Right ventricle myocardium superior (tissue), 1 donor: ENCODE measurements around the gene EDARADD. TPM values are rescaled to one million over a fixed set of nuclear protein-coding genes. Genes with fewer than 3 reads are reported as not detected.
"Not testable (repeated sequence)": the region's sequence is repeated elsewhere in the genome, so short reads cannot be mapped to it uniquely, and the experiment has no call there.

Source experiments
- ATAC-seq: fragments of 200-7000 bp; cut with Tn5 transposase; one replicate; pipeline ENCODE4 v1.9.1; 2020; ENCODE audit warnings: mild to moderate bottlenecking; ENCODE audit not compliant: poor library complexity
- DNase-seq: peaks from one replicate; pipeline ENCODE4 v3.0.0-alpha.2; 2020
- intact Hi-C: fragments of 100-400 bp; cut with DNase I; formaldehyde crosslinking; loops from one replicate; pipeline ENCODE4 v1.11.2; 2022
- total RNA-seq: library from RNA; stranded (reverse); fragmentation: NEBNext Ultra II Directional; extraction: Animal tissue kit (Norgen Biotek cat#: 25700); gene quantifications from one replicate; pipeline ENCODE4 v1.2.1, GENCODE V29; 2021
- donor health status: DM: no; HTN: yes; CAD: no; lungs with severe emphysema.

The EDARADD gene
- total RNA-seq, 1 donor from 2014 or later: 0.78 TPM

DNA sequence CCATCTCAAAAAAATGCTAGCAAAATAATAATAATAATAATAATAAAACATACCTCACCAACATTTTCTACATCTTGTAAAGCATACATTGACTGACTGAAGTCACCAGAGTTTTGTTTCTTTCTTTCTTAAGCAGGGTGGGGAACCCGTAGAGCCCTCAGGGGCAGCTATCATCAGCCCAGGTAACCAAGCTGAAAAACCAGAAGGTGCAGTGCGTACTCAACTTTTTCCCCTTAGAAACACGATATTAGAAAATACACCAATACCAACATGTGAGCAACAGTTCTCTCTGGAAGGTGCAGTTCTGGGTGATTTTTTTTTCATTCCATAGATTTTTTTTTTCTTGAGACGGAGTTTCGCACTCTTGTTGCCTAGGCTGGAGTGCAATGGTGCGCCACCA is 75.4 kb downstream of the EDARADD start:
- ATAC-seq (no peak), DNase-seq (no peak)
- intact Hi-C loops: no loop called here

DNA sequence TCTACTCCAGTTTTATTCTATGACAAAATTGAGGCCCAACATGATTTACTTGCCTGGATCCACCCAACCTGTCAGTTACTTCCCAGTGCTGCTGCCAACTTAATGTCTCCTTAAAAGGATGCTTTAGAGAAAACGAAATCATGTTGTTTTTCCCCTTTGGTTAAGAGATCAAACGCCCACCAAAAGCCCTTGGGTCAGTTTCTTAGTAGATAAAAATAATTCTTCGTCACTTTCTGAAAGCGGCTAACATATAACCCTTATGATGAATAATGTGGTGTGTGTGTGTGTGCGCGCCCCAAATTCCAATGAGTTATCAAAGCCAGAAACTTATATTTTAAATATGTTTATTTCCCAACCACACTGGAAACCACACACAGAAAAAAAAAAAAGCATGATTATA is 77.0 kb downstream of the EDARADD start:
- intact Hi-C loops: no loop called here
- ATAC-seq (no peak), DNase-seq (no peak)

DNA sequence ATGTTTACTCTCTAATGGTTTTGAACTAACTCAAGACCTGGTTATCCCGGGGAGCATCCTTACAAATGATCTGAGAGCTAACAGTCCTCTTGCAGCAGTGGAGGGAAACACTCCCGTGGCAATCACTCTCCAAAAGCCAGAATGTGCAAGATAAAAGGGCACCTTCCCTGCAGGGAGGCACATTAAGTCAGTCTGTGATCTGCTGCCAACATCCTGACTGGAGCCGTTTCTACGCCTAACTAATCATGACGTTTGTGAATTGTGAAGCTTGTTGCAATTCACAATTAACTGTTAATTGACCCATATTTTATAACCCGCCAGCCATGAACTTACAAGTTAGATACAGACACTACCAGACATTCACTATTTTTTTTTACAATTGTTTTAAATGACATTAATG is 77.6 kb downstream of the EDARADD start:
- intact Hi-C loops: no loop called here
- ATAC-seq (no peak), DNase-seq (no peak)

DNA sequence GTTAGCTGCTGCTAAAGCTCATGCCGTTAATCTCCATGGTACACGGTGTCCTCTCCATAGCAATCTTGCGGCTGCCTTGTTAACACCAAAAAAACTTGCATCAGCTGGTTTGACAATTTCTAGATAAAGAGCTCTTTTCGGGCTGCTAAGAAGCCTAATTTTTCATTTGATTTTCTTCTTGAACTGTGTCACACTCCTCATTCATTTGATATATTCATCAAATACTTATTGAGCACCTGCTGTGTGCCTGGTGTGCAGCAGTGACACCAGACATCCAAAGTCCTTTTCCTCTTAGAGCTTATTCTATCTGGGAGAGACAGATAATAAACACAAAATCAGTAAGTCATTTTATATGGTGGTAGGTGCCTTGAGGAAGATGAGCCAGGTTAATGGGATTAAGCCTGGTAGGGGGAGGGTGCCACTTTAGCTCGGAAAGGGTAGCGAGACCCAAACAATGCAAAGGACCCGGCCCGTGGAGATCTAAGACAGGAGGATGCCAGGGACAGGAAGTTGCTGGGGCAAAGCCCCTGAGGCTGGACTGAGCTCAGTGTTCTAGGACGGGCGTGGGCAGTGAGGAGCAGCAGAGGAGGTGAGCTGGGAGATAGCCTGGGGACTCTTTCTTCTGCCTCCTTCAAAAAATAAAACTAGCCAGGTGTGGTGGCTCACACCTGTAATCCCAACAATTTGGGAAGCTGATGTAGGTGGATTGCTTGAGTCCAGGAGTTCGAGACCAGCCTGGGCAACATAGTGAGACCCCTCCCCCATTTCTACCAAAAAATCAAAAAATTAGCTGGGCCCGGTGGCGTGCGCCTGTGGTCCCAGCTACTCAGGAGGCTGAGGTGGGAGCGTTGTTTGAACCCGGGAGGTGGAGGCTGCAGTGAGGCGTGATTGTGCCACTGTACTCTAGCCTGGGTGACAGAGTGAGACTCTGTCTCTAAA is 79.0 kb downstream of the EDARADD start:
- no peak for DNase-seq
- intact Hi-C loops: no loop called here
- no peak for ATAC-seq

DNA sequence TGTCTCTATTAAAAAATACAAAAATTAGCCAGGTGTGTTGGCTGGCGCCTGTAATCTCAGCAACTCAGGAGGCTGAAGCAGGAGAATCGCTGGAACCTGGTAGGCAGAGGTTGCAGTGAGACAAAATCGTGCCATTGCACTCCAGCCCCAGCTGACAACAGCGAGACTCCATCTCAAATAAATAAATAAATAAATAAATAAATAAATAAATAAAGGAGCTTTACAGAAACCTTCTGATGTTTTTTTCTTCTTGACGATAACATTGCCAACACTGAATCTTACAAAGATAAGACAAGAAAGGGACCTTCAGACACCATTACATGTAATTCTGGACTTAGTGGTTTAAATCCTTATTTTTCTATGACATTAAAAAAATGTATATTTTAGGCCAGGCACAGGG is 81.9 kb downstream of the EDARADD start:
- DNase-seq (no peak), ATAC-seq (no peak)
- intact Hi-C loops: no loop called here

- no peak for ATAC-seq
Observed at GRCh38 chr1:236480758-236481436, 86.8 kb downstream of the EDARADD start.

DNA sequence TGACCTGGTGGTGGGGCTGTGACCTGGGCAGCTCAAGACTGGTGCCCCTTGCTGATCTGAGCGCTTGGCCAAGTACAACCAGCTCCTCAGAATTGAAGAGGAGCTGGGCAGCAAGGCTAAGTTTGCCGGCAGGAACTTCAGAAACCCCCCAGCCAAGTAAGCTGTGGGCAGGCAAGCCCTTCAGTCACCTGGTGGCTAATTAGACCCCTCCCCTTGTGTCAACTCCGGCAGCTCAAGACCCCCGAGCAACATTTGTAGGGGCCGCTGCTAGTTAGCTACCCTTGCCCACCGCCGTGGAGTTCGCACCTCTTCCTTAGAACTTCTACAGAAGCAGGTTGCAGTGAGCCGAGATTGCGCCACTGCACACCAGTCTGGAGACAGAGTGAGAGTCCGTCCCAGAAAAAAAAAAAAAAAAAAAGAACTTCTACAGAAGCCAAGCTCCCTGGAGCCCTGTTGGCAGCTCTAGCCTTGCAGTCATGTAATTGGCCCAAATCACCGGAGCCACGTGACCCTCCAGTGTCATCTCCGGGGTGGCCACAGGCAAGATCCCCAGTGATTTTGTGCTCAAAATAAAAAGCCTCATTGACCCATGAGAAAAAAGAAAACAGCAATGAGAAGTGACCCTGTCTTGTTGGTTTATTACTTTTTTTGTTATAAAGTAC is 90.4 kb downstream of the EDARADD start:
- DNase-seq (no peak), ATAC-seq (no peak)
- intact Hi-C loops: no loop called here

More at GRCh38 chr1:236480758-236481436, 86.8 kb downstream of the EDARADD start:
- no peak for DNase-seq
- intact Hi-C loops: no loop called here

DNA sequence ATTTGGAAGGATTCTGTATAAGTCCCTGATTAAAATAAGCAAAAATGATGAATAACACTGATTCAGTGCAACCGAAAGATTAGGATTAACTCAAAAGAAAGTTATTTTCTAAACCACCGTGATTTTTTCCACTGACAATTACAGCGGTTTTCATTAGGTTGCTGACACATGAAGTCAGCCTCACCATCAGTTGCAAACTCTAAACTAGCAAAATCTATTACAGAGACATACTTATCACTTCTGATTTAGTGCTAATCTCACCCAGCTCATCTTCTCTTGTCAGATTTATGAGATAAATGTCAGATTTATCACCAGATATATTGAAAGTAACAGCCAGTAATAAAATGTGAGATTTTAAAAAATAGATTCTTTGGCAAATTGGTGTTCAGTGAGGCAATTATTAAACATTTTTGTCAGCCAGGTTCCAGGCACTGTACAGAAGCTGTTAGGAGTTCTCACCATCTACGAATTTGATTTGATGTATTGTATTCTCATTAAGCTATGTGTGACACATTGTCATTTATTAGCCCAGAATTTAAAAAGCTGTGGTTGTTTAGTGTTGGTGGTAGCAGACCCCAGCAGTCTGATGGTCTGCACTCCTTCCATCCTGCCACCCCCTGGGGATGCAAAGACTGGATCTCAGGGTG is 92.4 kb downstream of the EDARADD start:
- intact Hi-C loops: loop anchor here (5.0 kb wide), 1 partner anchor 379 kb away; no protein-coding TSS in a partner anchor

DNA sequence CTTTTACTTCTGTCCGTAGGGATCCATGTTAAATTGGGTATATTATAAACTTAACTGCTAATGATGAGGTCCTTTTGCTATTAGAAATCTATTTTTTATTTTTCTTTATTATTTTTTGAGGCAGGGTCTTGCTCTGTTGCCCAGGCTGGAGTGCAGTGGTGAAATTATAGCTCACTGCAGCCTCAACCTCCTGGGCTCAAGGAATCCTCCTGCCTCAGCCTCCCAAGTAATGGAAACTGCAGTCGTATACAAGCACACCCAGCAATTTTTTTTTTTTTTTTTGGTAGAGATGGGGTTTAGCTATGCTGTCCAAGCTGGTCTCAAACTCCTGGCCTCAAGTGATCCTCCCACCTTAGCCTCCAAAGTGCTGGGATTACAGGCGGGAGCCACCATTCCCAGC is 95.1 kb downstream of the EDARADD start:
- ATAC-seq, DNase-seq: not testable (repeated sequence)
- intact Hi-C loops: loop anchor here (5.0 kb wide), 1 partner anchor 382 kb away; no protein-coding TSS in a partner anchor

More for the DNA sequence above, 92.4 kb downstream of the EDARADD start:
- DNase-seq: no peak
- no peak for ATAC-seq

DNA sequence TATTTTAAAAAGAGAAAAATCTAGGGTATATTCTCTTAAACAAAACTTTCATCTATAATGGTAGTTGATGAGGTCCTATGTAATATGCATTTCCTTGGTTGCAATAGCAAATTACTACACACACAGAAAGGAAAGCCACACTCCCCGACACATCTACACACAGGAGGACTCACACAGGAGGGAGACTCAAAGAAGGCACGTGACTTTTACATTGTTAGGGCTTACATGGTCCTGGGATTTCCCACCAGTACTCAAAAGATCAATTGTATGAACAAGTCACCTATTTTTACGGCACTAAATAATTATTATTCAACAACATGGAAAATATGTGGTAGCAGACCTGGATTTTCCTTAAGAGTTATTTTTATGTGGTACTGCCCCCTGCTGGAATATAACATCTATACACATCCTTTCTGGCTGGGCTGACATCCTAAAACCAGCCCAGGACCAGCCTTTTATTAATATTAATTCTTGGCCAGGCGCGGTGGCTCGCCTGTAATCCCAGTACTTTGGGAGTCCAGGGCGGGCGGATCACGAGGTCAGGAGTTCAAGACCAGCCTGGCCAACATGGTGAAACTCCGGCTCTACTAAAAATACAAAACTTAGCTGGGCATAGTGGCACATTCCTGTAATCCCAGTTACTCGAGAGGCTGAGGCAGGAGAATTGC is 95.8 kb downstream of the EDARADD start:
- DNase-seq (no peak), ATAC-seq (peak; percentile 65)
- intact Hi-C loops: loop anchor here (5.0 kb wide), 1 partner anchor 383 kb away; no protein-coding TSS in a partner anchor

- DNase-seq (no peak), ATAC-seq (no peak)
- intact Hi-C loops: no loop called here
Observed at GRCh38 chr1:236491469-236492136, 97.5 kb downstream of the EDARADD start.

- intact Hi-C loops: no loop called here
- no peak for ATAC-seq
- DNase-seq: no peak
Observed at GRCh38 chr1:236492378-236492777, 98.3 kb downstream of the EDARADD start.

DNA sequence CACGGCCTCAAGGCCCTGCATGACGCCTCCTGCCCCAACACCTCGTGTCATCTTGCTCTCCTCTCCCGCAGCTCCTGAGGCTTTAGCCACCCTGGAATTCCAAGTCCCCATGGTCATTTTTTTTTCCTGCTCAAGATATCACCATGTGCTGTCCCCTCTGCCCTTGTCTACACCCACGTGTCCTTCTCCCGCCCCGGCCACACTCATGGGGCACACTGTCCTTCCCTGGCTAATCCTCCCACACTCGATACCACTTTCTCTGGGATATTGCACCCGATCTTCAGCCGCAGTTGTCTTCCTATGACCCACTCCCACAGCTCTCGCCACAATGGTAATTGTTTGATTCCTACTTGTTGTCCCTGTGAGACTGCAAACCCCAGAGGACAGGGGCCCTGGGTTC is 100.0 kb downstream of the EDARADD start:
- DNase-seq (no peak), ATAC-seq (peak; percentile 39)
- intact Hi-C loops: no loop called here

DNA sequence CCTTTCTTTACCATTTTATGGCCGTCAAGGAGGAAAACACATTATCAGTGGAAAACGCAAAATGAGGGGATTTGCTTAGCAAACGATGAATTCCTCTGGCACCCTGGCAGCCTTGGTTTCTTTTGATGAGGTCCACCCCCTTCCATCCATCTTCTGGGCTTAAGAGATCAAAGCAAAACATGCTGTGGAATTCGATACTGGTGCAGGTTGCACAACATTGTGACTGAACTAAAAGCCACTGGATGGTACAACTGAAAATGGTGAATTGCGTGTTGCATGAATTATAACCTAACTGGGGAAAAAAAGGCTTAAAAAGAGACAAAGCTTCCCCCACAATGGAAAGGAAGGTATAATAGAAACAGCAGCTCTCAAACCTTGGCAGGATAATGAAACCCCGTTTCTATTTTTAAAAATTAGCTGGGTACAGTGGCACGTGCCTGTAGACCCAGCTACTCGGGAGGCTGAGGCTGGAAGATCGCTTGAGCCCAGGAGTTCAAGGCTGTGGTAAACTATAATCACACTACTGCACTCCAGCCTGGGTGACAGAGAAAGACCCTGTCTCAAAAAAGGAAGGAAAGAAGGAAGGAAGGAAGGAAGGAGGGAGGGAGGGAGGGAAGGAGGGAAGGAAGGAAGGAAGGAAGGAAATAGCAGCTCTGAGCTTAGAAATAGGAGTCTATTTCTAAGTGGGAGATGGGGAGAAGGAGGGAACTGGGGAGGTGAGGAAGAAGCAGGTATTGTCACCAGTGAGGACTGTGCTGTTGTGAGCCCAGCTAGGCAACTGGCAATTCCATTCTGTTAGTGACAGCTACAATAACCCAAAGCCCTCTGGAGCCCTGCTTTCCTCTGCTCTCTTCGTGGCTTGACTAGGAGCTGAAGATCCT is 100.7 kb downstream of the EDARADD start:
- ATAC-seq (peak; percentile 72), DNase-seq (no peak)
- intact Hi-C loops: no loop called here

DNA sequence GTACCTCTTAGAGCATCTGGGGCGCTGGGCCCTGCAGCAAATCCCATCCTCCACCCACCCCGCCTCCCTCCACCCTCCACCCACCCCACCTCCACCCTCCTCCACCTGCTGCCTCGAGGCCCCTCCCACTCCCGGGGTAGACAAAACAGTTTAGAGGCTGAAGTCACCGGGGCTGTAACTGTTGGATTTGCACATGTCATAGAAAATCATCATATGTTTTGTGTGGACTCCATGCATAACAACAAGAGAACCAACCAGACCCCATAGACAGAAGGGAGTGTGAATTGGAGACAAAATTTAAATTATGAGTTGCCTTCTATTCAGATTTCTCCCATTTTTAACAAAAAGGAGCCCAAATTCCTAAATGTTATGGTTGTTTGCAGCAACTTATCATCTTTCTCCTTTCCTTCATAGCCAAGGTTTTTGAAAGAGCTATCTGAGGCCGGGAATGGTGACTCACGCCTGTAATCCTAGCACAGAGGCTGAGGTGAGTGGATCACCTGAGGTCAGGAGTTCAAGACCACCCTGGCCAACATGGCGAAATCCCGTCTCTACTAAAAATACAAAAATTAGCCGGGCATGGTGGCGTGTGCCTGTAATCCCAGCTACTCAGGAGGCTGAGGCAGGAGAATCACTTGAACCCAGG is 101.5 kb downstream of the EDARADD start:
- ATAC-seq: peak; percentile 28
- no peak for DNase-seq
- intact Hi-C loops: no loop called here

- ATAC-seq: no peak
- DNase-seq: no peak
- intact Hi-C loops: no loop called here
Observed at GRCh38 chr1:236497908-236498307, 103.8 kb downstream of the EDARADD start.
